Activated CD4-positive, CD25-positive, alpha-beta regulatory T cell treated with anti-CD3 and anti-CD28 coated beads, Interleukin-2, amount 50 U/mL, for 24 hours (primary cell): ENCODE results near the gene WFS1.

Experiments
- ATAC-seq, 2 donors: fragments of 150-1000 bp; cut with Tn5 transposase; one replicate each; pipeline ENCODE4 v1.10.0; 2021; ENCODE audit warnings: mild to moderate bottlenecking in 1 of 2, moderate library complexity in 1 of 2

Gene WFS1

DNA sequence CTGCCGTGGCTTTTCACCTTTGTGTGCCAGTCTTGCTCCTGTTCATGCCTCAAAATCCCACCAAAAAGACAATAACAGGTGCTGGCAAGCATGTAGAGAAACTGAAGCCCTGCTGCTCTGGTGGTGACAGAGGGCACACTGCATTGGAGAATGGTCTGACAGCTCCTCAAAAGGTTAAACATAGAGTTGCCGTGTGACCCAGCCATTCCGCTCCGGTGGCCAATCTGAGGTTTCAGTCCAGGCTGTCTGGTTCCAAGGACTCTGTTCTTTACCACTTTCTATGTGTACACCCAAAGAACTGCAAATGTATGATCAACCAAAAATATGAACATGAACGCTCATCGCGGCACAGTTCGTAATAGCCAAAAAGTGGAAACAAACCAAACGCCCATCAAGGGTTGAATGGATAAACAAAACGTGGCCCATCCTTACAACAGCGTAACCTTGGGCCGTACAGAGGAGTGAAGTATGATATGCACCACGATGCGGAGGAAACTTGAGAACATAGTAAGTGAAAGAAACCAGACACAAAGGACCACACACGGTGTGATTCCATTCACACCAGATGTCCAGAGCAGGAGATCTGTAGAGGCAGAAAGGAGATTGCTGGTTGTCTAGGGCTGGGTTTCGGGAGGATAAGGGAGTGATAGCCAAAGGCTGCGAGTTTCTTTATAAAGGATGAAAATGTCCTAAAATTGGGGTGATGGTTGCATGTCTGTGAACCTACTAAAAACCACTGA lies 33.6 kb upstream of the WFS1 start:
- no peak for ATAC-seq

- no peak for ATAC-seq
Measured at GRCh38 chr4:6236816-6237390, 32.7 kb upstream of the WFS1 start.

- no peak for ATAC-seq
Measured at GRCh38 chr4:6239486-6239885, 30.2 kb upstream of the WFS1 start.

GRCh38 chr4:6239968-6240367 lies 29.7 kb upstream of the WFS1 start:
- ATAC-seq, result no peak

- no peak for ATAC-seq
Measured at GRCh38 chr4:6241062-6241845, 28.4 kb upstream of the WFS1 start.

GRCh38 chr4:6242271-6243029 lies 27.2 kb upstream of the WFS1 start:
- ATAC-seq, result no peak

- ATAC-seq, result no peak
Measured at GRCh38 chr4:6245246-6246169, 24.1 kb upstream of the WFS1 start.

DNA sequence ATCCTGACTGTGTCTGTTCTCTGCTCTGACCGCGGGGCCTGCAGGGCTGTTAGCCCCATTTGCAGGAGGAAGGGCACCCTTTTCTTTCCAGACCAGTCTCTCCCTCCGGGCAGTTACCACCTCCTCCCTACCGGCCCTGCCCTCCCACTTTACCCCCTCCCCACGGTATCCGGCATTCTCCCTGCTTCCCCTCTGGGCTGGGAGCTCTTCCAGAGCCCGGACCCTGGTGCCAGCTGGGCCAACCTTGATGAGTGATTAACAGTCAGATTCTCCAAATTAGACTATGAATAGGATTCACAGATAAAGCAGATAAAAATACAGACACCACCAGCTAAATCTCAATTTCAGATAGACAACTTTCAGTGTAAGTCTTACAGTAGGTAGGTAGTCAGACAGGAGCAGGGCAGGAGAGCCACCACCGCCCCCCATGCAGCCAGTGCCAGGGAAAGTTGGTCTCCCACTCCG lies 23.4 kb upstream of the WFS1 start:
- no peak for ATAC-seq

DNA sequence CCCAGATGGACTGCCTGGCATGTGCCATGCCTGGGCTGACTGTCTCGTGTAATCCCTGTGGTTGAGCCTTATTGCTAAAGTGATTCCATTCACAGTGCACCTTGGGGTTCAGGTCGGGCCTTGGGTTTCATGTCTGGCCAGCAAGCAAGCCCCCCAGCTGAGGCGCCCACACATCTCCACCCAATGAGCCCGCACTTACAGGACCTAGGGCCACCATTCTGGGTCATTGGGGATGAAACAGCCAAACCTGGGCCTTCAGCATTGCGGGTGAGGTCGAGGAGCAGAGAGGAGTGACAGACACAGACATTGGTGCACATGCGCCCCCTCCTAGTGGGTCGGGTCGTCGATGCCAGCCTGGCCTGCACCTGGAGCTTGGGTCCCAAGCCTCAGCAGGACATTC lies 21.3 kb upstream of the WFS1 start:
- ATAC-seq, result no peak

DNA sequence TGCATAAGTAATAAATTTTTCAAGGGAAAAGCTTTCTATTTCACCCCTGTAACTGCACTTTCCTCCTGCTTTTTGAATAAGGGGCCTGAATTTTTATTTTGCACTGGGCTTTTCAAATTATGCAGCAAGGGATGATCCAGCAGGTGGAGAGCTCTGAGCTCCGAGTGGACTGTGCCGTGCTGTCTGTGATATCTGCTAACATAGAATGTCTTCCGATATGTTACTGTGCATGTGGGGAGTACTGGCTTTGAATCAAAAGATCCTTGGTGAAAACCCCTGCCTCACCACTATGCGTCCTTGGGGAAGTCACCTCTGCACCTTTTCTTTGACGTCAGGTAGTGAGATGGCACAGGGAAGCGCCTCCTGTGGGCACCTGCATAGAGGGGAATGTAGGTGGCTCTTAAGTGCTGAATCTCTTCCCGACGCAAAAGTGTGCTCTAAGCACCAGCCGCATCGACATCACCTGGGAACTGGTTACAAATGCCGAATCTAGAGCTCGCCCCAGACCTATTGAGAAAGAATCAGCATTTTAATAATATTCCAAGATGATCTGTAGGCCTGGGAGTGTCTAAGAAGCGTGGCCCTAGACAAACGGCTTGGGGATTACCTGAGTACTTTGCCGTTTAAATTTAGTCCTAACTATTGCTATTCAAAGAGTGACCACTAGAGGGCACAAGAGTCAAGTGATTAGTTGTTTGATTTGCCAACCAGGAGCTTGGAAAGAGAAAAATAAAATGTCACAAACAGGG lies 19.2 kb upstream of the WFS1 start:
- peak in 1 of 2 donors; percentile 27 for ATAC-seq

- ATAC-seq, result no peak
Measured at GRCh38 chr4:6250984-6251295, 18.7 kb upstream of the WFS1 start.

- no peak for ATAC-seq
Measured at GRCh38 chr4:6251365-6251764, 18.3 kb upstream of the WFS1 start.

GRCh38 chr4:6252051-6252450 lies 17.6 kb upstream of the WFS1 start:
- no peak for ATAC-seq

DNA sequence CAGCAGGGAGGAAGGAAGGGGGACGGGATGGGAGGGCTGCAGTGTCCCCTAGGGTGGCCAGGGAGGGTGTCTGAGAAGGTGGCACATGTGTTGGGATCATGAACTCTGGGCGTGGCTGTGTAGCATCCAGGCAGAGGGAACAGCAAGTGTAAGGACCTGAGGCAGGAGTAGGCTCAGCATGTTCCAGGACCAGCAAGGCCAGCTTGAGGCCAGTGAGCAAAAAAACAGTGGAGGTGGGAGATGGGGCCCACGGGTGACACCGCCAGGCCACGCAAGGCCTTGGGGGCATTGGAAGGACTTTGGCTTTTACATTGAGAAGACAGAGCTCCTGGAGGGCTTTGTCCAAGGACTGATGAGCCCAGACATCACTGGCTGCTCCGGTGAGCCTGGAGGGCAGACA lies 16.5 kb upstream of the WFS1 start:
- no peak for ATAC-seq

DNA sequence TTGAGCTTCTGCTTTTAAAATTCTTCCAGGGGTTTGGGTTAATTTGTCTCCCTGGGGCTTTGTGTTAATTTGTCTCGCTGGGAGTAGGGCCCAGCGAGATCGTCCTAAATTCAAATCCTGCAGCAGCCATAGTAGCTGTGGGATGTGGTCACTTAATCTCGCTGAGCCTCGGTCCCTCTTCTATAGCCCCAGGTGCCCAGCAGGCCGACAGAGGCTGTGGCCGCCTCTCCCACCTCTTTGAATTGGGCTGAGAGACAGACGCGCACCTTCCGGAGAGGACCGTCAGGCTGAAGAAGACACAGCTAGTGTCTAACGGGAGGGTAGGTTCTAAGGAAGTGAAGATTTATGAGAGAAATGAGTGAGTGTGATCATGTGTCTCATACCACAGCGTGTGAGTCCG lies 15.7 kb upstream of the WFS1 start:
- ATAC-seq, result no peak

- no peak for ATAC-seq
Measured at GRCh38 chr4:6256141-6256540, 13.5 kb upstream of the WFS1 start.

DNA sequence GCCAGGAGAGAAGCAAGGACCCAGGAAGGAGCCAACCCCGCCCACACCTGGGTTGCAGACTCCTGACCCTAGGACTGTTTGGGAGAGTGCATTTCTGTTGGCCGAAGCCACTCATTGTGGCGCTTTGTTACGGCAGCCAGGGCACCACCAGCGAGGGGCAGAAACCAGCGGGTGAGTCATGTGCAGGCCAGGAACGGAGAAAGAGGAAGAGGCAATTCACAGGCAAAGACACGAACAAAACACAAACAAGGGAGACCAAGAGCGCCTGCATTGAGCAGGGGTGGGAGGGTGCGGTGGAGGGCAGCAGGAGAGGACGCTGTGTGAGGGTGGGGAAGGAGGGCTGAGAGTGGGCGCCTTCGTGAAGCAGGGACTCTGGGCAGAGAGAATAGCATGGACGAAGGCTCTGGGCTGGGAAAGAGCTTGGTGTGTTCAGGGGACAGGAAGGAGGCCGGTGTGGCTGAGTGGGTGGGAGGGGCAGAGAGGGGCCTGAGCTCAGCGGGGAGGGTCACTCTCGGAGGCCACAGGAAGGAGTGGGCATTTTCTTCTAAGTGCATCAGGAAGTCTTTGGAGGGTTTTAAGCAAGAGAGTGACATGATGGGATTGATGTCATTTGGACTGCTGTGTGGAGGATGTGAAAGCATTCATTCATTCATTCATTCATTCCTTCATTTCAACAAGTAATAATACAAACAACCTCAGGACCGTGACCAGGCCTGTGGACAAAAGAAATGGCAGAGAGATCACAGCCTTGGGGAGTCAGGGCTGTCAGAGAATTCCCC lies 12.2 kb upstream of the WFS1 start:
- no peak for ATAC-seq

DNA sequence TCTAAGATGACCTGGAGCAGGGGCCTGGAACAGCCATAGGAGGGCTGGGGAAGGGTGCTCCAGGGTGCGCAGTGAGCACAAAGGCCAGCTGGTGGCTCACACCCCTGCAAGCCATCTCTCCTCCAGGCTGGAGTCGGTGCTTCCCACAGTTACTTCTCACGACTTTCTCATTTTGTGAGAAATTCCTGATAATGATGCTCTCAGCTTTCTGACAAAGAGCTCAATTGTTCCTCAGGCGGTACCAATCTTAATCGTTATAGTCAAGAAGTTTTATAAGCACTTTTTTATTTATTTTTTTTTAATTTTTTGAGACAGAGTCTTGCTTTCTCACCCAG lies 11.7 kb upstream of the WFS1 start:
- ATAC-seq, result no peak

DNA sequence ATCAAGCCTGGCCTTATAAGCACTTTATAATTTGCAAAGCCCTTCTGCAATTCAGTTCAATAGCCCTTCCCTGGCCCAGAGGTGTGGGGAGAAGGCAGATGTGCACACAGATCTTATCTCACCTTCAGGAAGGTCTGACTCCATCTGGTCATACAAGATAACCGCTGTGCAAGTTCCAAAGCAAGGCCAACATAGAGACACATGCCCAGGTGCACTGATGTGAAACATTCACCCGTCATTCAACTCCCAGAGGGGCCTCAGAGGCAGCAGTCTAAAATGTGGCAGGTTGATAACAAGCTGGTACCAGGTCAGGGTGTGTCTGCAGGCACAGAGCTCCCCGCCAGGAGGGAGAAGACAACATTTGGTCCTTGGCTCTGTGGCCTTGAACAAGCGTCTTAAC lies 10.9 kb upstream of the WFS1 start:
- no peak for ATAC-seq

- ATAC-seq, result no peak
Measured at GRCh38 chr4:6259886-6260285, 9.8 kb upstream of the WFS1 start.

GRCh38 chr4:6262176-6262575 lies 7.5 kb upstream of the WFS1 start:
- ATAC-seq, result no peak
